ENCODE results near the gene CD93.

CD93 gene

DNA sequence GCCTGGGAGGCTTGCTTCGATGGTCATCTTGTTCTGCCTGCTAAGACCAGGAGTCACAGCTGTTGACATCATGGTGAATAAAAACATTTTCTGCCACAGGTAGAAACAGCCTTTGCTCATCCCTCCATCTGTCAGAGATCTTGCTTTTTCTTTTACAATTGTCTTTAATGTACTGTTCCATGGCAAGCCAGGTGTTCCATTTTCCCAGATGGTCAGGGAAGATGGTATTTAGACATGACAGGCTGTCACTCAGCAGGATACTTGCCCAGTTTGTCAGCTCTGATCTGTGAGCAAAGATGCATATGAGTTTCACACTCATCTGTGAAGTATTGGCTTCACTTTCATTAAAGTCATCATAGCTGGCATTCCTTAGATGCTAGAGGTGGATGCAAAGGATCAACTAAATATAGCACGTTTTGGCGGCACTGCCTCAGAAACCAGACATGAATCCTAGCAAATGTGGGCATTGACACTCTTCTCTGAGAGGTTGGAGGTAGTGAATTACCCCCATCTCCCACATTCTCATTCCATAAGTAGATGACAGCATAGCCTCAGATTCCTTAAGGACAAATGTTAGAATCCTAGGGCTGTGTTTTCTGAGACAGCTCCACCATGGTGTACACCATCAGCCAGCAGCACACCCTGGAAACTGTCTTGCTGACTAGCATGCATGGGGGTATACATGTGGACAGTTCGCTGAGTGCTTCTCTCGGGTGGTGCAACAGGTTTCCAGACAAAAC lies 46.8 kb downstream of the CD93 start:
- in situ Hi-C loops (cut with MboI; ENCODE audit: low sequenced_read_pairs) = loop anchor here (25.0 kb wide), 1 partner anchor 702 kb away; no protein-coding TSS in a partner anchor

DNA sequence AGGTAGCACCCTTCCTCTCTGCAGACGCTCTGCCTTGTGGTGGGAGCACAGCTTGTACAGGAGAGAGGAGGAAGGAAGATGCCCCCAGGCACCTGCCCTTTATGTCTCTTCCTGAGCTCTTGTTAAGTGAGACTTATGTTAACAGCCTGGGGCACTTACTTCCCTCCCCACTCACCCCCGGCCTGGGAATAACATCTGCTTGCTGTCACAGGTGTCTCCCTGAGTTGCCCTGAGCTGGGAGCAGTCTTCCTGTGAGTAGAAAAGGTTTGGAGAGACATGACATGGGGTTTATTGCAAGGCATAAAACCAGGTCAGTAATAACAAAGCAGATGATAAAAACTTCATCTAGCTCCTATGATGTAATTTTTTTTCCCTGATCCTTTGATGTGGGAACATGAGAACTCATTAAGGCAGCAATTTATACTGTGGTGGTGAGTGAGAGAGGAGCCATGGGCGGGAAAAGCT lies 49.1 kb downstream of the CD93 start:
- in situ Hi-C loops (cut with MboI; ENCODE audit: low sequenced_read_pairs) = loop anchor here (25.0 kb wide), 1 partner anchor 700 kb away; no protein-coding TSS in a partner anchor

DNA sequence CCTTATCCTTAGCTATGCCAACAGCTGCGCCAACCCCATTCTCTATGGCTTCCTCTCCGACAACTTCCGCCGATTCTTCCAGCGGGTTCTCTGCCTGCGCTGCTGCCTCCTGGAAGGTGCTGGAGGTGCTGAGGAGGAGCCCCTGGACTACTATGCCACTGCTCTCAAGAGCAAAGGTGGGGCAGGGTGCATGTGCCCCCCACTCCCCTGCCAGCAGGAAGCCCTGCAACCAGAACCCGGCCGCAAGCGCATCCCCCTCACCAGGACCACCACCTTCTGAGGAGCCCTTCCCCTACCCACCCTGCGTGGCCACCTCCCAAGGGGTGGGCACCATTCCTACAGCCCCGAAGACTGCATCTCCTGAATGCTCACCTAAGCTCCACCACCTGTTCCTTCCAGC lies 49.8 kb downstream of the CD93 start:
- in situ Hi-C loops (cut with MboI; ENCODE audit: low sequenced_read_pairs) = loop anchor here (25.0 kb wide), 1 partner anchor 699 kb away; no protein-coding TSS in a partner anchor

DNA sequence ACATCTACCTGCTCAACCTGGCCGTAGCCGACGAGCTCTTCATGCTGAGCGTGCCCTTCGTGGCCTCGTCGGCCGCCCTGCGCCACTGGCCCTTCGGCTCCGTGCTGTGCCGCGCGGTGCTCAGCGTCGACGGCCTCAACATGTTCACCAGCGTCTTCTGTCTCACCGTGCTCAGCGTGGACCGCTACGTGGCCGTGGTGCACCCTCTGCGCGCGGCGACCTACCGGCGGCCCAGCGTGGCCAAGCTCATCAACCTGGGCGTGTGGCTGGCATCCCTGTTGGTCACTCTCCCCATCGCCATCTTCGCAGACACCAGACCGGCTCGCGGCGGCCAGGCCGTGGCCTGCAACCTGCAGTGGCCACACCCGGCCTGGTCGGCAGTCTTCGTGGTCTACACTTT lies 50.4 kb downstream of the CD93 start:
- in situ Hi-C loops (cut with MboI; ENCODE audit: low sequenced_read_pairs) = loop anchor here (25.0 kb wide), 1 partner anchor 698 kb away; no protein-coding TSS in a partner anchor

DNA sequence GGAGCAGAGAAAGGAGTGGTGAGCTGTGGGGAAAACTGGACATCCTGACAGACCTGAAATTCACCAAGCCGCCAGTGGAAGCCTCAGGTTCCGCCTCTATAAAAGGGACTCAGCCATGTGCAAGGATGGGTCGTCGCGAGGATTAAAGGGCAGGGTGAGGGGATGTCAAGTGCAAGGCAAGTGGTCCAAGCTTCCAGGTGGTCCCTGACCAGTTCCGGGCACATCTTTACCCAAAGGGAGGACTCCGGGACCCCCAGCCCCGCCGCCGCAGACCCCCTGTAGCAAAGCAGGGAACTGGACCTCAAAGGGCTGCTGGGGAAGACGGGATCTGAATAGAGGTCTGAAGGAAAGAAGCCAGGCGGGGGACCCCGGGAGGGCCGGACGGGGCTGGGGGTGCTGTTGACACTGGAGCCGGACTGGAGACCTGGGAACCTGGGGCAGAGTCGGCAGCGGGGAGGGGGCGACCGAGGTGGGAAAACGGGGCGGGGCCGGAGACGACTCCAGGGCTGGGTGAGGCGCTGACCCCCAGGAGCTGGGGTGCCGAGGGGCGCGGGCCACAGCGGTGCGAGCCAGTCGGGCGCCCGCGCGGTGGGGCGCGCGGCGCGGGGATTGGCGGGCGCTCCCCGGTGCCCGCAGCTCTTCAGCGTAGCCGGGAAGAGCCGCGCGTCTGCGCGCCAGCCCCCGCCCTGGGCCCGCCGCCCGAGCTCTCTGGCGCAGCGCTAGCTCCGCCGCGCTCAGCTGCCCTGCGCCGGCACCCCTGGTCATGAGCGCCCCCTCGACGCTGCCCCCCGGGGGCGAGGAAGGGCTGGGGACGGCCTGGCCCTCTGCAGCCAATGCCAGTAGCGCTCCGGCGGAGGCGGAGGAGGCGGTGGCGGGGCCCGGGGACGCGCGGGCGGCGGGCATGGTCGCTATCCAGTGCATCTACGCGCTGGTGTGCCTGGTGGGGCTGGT lies 51.1 kb downstream of the CD93 start, which contains the start of gene SSTR4:
Gene SSTR4 (plus strand): TSS at position 592 of the 951 bp plus-strand sequence. CDS start 172 bp downstream, at position 764.
- in situ Hi-C loops (cut with MboI; ENCODE audit: low sequenced_read_pairs) = loop anchor here (25.0 kb wide), 1 partner anchor 698 kb away; no protein-coding TSS in a partner anchor

DNA sequence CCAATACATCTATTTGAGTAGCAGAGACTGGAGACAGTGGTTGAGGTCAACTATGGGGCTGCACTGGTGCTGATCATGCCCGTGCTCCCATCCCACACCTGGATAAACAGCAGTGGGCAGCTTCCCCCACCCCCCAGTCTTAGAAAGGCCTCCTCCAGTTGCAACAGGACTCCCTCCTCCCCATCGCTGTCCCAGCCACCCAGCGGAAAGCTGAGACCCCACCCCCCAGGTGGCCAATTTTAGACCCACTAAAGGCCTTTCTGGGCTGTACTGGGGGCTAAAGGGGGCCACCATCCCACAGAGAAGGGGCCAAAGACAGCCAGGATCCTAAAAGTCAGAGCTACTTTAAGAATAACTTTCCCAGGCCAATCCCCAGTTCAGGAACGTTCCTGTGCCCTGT lies 52.2 kb downstream of the CD93 start:
- in situ Hi-C loops (cut with MboI; ENCODE audit: low sequenced_read_pairs) = loop anchor here (25.0 kb wide), 1 partner anchor 697 kb away; no protein-coding TSS in a partner anchor

DNA sequence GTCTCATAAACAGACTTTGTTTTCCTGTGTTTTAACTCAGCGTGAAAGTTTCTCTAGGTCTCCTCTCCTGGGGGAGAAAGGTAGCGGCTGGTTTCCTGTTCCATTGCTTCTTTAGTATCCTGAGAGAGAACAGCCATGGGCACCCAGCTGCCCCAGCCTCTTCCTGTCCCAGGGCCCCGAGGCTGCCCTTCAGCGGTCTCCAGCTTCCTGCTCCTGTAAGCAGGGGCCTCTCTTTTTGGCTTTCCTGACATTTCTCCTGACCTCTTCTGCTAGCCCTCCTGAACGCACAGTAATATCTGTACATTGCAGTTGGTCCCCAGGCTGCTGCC lies 53.4 kb downstream of the CD93 start:
- in situ Hi-C loops (cut with MboI; ENCODE audit: low sequenced_read_pairs) = loop anchor here (25.0 kb wide), 1 partner anchor 695 kb away; no protein-coding TSS in a partner anchor

DNA sequence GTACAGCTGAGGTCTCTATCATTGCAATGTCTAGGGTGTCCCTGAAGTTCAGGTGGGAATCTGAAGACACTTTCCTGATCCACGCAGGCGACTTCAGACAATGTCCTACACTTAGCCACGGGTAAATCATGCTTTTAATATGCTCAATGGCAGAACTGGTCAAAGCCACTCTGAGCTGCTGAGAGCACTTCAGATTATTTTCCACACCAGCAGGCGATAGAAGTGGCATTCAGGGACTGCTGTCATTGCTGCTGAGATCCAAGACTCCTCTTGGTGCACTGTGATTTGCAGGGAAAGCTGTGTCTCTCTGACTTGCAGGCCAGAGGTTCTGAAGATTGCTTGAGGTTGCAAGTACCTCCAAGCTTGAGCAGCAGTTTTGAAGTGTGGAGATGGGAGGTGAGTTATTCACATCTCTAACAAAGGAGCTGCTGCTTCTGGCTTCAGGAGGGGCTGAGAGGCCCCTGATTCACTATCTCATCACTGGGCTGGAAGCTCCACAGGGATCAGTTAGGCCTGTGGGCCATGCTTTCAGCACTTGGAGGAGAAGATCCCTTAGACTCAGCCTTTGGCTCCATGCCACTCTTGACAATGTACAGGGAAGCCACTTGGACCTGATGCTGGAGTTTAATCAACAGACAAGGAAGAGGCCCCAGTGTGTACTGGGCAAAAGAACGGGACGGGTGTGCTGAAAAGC lies 53.9 kb downstream of the CD93 start:
- in situ Hi-C loops (cut with MboI; ENCODE audit: low sequenced_read_pairs) = loop anchor here (25.0 kb wide), 1 partner anchor 695 kb away; no protein-coding TSS in a partner anchor

DNA sequence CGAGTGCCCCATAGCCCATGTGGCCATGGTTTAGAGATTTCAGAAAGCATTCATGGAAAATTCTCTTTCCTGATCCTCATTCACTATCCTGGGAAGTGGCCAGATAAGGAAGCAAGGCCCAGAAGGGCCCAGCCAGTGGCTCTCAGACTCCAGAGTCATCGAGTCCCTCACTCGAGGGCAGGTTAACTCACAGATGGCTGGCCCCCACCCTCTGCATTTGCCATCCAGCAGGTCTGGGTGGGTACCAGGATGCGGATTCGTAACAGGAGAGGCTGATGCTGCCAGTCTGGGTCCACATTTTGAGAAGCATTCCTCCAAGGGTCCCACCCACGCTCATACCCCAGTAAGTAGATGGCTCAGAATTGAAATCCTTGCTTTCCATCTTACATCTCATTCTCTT lies 54.8 kb downstream of the CD93 start:
- in situ Hi-C loops (cut with MboI; ENCODE audit: low sequenced_read_pairs) = loop anchor here (25.0 kb wide), 1 partner anchor 694 kb away; no protein-coding TSS in a partner anchor

Measured in HL-60/S4 treated with retinoic acid at 250 ng/mL for 4 days and 3 days (cell line).